GM18858 (cell line): ENCODE data around the gene PNMA8C.
"Not testable (repeated sequence)": the region's sequence is repeated elsewhere in the genome, so short reads cannot be mapped to it uniquely, and the experiment has no call there.

Experiments used
- ATAC-seq: cut with Tn5 transposase; IDR thresholded peaks from one replicate; pipeline ENCODE4 v1.9.1; 2021; ENCODE audit not compliant: unreplicated experiment

PNMA8C gene

DNA sequence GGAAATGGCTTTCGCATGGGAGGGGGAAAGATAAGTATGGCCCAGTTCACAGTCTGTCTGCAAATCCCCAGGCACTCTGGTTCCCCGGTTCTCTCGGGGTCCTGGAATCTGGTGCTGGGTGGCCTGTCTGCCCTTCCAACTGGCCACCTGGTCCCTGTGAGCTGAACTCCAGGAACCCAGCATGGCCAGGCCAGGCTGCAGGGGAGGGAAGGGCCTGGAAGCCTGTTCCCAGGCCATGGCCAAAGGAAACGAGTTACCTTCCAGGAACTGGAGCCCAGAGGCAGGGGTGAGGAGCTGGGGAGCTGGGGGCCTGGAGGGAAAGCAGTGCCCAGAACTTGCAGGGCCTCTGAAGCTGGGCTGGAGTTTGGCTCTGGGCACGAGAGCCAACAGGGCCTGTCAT lies 19.1 kb upstream of the PNMA8C start:
- no peak for ATAC-seq

DNA sequence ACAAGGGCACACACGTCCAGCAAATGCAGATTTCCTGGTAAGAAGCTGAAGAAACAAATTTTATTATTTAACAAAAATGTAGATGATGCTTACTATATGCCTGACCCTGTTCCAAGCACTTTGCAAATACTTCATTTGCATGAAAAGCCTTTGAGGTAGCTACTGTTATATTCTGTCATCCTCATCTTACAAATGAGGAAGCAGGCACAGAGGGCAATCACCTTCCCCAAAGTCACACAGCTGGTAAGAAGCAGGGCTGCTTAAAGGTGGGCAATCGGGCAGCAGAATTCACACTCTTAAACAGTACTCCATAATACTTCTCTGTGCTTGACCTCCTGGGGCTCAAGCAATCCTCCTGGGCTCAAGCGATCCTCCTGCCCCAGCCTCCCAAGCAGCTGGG lies 18.3 kb upstream of the PNMA8C start:
- ATAC-seq, result no peak

DNA sequence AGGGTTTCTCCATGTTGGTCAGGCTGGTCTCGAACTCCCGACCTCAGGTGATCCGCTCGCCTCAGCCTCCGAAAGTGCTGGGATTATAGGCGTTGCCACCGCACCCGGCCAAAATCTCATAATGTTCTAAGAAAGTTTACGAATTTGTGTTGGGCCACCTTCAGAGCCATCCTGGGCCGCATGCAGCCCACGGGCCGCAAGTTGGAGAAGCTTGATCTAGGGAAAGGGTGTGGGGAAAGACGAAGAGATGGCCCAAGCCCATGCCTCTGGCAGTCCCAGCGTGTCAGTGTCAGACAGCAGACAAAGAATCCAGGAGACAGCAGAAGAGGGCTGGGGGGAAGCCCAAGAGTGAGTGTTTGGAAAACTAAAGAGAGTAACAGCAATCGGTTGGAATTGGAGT lies 17.3 kb upstream of the PNMA8C start:
- ATAC-seq, result no peak

DNA sequence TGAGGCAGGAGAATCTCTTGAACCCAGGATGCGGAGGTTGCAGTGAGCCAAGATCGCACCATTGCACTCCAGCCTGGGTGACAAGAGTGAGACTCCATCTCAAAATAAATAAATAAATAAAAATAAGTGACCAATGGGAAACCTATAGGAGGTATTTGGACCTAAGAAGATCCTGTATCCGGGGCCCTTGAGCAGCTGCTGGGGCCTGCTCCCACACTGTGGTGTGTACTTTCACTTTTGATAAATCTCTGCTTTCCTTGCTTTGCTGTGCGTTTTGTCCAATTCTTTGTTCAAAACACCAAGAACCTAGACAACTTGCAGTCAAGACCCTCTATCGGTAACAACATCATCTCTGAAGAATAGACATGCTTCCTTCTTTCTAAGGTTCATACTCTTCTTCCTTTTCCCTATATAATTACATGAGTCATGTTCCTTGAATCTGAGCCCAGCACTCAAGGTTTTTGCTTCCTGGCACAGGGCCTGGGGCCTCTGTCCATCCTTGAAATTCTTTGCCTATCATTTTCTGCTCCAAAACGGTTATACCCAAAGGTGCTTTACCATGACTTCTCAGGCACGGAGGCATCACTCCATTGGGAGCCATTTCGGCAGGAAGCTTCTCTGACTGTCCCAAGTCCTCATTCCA lies 14.2 kb upstream of the PNMA8C start:
- no peak for ATAC-seq

DNA sequence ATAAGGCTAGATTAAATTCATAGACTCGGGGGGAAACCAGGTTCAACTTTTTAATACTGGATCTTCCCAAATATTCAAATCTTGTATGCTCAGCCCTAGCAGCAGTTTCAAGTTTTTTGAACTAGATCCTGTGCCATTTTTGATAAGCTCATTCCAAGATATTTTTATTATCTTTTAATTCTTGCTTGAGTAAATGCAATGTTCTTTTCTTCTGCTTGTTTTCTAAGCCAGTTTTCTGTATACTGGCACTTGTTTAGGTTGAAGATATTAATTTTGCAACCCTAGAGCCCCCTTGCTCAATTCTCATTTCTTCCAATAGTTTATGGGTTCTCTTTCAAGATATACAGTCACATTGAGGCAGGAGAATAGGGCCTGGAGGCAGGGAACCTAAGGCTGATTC lies 13.1 kb upstream of the PNMA8C start:
- ATAC-seq, result no peak

DNA sequence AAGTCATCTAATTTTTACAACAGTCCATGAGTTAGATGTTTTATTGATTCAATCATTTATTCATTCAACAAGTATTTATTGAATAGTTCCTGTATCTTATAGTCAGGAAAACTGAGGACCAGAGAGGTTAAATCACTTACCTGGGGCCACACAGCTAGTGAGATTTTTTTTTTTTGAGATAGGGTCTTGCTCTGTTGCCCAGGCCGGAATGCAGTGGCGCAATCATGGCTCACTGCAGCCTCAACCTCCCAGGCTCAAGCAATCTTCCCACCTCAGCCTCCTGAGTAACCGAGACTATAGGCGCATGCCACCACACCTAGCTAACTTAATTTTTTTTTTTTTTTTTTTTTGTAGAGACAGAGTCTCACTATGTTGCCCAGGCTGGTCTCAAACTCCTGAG lies 7.0 kb upstream of the PNMA8C start:
- ATAC-seq, result not testable (repeated sequence)

DNA sequence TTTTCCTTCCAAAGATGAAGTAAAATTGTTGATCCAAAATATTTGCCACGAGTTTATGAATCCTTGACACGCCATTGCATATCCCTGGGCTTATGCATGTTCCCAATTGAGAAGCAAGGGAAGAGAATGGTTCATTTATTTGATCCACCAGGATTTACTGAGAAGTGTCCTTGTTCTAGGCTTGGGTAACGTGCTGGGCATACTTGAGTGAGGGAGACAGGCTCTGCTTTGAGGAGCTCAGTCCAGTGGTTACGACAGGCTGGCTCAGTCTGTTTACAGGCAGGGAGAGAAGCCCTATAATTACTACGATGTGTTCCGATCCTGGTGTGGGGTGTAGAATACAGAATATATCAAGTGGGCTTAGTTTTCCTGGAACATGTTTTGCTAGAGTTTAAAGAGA lies 6.3 kb upstream of the PNMA8C start:
- no peak for ATAC-seq

DNA sequence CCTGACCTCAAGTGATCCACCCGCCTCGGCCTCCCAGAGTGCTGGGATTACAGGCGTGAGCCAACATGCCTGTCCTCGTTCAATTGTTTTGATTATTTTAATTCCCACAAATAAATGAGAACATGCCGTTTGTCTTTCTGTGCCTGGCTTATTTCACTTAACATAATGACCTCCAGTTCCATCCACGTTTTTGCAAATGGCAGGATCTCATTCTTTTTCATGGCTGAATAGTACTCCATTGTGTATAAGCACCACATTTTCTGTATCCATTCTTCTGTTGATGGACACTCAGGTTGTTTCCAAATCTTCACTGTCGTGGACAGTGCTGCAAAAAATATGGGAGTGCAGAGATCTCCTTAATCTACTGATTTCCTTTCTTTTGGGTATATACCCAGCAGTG lies 4.7 kb upstream of the PNMA8C start:
- ATAC-seq, result not testable (repeated sequence)

DNA sequence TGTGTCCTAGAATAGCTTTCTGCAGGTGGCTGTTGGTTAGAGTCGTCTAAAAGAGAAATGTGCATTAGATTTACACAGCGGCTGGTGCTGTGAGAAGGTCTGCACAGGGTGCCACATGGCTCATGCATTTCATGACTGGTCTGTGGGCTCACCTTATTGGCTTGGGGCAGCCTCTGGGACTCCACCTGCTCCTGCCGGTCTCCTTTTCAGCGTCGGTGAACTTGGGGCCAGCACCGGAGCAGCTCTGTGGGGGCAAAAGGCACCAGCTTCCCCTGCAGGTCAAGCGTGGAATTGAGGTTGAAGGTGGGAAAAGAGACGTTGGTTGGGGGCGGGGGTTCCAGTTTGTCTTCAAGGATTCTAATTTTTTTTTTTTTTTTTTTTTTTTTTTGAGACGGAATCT lies 3.1 kb upstream of the PNMA8C start:
- no peak for ATAC-seq

DNA sequence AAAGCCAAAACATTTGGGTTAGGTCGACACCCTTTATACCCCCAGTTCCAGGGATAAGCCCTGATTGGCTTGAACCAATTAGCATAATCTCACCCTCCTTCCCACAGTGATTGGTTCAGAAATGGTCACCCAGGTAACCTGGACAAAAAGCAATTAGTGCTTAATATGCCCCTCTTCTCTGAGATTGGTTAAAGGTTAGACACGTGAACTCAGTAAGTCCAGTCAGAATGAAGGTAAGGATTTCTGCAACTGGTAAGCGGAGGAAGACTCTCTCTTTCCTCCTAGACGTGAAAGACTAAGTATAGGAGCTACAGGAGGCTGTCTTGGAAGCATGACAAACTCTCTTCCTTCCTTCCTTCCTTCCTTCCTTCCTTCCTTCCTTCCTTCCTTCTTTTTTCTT lies 1.3 kb upstream of the PNMA8C start:
- ATAC-seq, result no peak

DNA sequence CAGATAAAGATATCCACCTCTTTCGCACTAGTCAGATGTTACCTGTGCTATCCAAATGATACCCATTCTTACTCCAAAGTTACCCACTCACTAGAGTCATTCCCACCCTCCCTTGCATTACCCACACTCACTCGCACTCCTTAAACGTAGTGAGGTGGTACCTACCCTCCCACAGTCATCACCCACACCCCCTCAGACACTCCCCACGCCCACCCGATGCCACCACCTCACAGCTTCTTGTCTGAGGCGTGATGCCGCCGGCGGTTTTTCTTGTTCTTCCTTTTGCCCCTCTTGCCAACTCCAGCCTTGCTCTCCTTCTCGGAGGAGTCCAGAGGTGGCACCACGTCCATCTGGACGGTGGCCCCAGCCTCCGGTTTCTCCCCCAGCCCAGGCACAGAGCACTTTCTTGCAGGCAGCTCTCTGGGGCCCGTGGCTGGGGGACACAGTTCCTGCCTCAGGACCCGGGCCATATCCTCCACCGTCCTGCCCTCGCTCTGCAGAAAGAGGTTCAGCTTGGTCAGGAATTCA lies 1.2 kb downstream of the PNMA8C start:
- ATAC-seq, result no peak

DNA sequence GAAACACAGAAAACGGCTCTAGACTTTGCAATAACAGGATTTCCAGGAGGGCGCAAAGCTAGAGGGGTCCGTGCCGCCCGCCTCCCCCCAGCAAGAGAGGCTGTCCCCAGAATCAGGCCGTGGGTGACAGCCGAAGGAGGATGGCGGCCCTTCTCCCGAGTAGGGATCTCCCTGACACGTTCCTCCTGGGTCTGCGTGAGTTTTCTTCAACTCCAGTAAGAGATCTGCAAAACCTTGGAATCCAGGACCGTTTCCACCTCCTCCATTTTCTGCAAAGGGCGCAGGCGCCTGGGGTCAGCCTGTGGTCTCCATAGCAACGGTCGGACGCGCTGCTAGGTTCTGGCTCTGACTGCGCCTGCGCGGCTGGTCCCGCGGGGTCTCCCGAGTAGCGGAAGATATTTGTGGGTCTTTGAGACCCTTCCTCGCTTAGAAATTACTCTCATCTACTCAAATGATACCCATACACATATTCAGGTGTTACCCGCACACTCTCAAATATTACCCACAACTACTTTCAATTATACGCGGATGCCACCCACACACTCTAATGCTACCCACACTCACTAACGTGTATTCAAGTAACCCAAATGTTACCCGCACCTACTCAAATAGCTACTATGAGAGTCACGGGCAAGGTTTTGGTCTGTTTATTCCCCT lies 2.1 kb downstream of the PNMA8C start:
- ATAC-seq, result no peak

DNA sequence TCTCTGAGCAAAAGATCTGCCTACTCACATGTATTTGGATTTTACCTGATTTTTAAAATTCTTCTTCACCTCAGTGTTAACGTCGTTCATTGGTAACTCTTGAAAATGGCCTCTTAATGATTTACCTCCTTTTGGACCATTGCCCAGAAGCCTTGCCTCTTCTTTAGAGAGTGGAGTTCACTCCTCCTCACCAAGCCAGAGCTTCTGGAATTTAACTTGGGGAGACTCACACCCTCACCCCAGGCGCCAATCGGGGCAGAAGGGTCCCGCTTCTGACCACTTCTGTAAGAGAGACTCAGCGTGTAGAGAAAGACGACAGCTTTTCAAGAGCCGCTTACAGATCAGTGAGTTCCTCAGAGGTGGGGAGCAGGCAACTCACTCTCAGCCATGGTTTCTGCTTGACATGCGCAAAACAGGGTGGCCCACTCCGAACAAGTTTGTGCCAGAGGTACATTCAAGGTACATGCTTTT lies 2.7 kb downstream of the PNMA8C start:
- no peak for ATAC-seq

DNA sequence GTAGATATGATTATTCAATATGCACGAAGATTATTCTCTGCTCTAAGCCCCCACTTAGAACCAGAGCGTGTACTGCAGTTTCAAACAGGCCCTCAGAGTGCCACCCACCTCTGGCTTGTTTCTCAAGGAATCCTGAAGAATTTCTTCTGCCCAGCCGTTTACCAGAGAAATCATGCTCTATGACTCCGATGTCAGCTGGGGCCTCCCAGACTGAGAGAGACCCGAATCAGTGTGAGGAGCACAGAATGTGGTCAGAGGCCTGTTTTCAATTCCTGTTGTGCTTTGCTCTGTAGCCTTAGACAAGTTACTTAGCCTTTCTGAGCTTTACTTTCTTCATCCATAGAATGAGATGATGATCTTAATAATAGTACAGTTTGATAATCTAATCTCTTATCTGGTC lies 5.5 kb downstream of the PNMA8C start:
- ATAC-seq, result no peak

DNA sequence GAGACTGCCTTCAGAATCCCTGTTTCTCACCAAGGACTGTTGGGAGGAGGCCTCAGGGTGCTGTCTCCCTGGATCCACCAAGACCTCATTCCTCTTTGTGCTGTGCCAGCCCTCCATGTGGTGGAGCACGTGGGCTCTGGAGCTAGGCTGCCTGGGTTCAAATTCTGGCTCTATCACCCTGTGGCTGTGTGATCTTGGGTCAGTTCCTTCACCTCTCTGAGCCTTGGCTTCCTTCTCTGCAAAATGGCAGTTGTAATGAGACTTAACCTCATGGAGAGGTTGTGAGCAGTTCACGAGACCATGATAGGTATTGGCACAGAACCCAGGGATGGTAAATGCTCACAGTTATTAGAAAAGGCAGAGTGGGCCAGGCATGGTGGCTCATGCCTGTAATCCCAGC lies 6.4 kb downstream of the PNMA8C start:
- ATAC-seq, result no peak

DNA sequence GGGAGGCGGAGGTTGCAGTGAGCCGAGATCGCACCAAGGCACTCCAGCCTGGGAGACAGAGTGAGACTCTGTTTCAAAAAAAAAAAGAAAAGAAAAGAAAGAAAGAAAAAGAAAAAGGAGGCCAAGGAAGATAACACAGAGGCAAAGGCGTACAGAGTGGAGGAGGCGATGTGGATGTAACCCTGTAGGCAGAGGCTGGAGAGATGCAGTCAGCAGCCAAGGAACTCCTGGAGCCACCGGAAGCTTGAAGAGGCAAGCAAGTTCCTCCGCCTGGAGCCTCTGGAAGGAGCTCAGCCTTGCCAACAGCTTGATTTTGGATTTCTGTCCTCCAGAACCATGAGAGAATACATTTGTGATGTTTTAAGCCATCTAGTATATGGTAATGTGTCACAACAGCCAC lies 8.7 kb downstream of the PNMA8C start:
- ATAC-seq, result no peak

DNA sequence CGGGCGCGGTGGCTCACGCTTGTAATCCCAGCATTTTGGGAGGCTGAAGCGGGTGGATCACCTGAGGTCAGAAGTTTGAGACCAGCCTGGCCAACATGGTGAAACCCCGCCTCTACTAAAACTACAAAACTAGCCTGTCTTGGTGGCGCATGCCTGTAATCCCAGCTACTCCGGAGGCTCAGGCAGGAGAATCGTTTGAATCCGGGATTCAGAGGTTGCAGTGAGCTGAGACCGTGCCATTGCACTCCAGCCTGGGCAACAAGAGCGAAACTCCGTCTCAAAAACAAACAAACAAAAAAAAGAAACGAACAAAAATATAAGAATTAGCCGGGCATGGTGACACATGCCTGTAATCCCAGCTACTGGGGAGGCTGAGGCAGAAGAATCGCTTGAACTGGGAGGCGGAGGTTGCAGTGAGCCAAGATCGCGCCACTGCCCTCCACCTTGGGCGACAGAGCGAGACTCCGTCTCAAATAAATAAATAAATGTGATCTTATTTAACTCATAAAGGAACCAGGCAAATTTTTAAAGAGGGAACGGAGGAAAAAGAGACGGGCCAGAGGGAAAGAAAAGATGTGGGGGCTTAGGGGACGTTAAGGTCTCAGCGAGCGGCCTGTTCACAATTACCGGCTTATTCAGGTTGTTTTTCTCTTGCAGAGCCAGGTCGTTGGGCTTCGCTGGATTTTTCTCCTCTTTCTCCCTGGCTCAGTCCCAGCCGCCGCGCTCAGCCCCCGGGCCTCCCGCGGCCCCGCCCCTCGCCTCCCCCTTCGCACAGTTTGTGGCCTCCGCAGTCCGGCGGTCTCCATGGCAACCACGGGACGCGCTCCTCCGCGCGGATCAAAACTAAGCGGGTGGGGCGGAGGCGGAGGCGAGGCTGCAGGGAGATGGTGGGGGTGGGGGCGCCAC lies 12.7 kb downstream of the PNMA8C start:
- ATAC-seq, result not testable (repeated sequence)

DNA sequence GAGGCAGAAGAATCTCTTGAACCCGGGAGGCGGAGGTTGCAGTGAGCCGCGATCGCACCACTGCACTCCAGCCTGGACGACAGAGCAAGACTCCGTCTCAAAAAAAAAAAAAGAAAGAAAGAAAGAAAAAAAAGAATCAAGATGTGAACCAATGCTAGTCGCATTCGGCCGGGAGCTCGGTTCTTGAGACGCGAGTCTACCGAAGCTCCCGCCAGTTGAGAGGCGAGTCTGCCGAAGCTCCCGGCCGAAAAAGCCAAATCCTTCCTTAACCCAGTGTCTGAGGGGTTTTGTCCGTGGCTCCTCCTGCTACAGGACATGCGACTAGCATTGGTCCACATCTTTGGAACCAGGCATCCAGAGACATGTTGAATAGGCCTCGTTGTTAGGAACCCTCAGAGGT lies 13.8 kb downstream of the PNMA8C start:
- not testable (repeated sequence) for ATAC-seq

DNA sequence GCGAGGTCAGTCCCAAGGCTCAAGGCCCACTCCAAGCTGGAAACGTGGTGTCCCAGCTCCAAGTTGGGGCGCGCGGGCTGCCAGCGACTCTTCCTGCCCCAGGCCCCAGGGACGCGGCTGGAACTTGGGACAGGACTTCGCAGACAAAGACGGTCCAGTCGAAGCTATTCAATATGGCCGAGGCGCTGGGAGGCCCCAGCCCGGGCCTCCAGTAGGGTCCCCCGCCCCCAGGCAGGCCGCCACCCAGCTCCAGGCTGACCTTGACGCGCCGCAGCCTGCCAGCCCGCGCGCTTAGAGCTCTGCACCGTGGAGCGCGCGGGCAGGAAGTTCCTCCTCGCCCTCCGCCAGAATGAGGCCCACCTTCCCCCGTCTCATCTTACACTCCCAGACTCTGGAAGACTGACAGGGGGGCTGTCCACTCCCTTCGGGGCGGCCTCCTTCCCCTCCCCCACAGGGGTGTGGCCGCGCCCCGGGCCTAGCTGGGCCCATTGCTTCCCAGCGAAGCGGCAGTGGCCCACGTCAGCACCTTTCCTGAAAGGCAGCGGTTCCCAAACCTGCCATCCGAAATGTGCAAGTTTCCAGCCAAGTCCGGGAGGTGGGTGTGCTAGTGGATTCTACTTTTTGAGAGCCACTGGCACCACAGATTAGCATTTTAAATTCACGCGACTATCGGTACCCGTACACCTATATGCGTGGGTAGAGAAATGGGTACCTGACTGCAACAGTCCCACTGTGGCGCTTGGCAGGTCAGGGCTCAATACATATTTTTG lies 15.3 kb downstream of the PNMA8C start, which contains the start of gene CCDC8:
TSS of gene CCDC8 (minus strand) at position 303 of the 770 bp plus-strand sequence. CDS start 754 bp downstream, outside the sequence.
- no peak for ATAC-seq

DNA sequence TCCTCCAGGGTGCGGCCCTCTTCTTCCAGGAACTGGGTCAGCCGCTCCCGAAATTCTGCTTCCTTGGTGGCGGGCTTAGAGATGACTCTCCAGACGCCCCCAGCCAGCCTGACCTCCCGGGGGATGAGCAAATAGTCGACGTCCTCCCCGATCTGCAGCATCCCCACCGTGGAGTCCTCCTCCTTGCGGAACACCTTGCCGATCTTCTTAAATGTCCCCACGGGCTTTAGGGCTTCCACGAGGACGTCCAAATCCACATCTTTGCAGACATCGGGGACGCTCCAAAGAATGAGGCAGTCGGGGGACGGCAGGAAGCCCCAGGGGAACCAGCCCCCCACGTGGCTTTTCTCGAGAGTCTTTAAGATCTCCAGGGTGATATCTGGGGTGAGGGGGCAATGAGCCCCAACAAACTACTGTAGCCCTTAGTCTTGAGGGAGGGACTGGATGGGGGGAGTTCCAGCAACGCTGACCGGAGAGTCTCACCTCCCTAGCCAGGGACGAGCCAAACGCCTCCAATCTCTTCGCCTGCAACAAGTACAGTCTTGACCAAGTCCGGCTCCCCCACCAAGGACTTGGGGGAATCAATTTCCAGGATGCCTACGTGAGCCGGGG lies 16.0 kb downstream of the PNMA8C start:
- no peak for ATAC-seq
